Transverse colon (tissue), 4 donors: ENCODE results near the gene PLEKHG2. TPM values are rescaled to one million over a fixed set of nuclear protein-coding genes. Genes with fewer than 3 reads are reported as not detected.

Source experiments
- DNase-seq: peaks from one replicate; pipeline ENCODE4 v3.0.0-alpha.2; 2019
- H3K27ac ChIP-seq, 4 donors: fragments of 200-600 bp; sonication (generic); 2 replicates each; pipeline ENCODE4 v1.5.1; 2016 to 2018; ENCODE audit warnings: inconsistent platforms in 4 of 4
- H3K27me3 ChIP-seq: fragments of 200-600 bp; sonication (generic); 2 replicates; pipeline ENCODE4 v1.5.1; 2017; ENCODE audit warnings: inconsistent platforms
- H3K36me3 ChIP-seq, 4 donors: fragments of 200-600 bp; sonication (generic); 2 replicates each; pipeline ENCODE4 v1.5.1; 2017 to 2019; ENCODE audit warnings: inconsistent platforms in 4 of 4
- H3K4me1 ChIP-seq, 4 donors: fragments of 200-600 bp; sonication (generic); 2 replicates each; pipeline ENCODE4 v1.5.1; 2017 to 2020; ENCODE audit warnings: inconsistent platforms in 4 of 4
- H3K4me3 ChIP-seq, 4 donors: fragments of 200-600 bp; sonication (generic); 1 replicate in 1 of 4; 2 replicates in 3 of 4; pipeline versions ENCODE4 v1.5.1 to v1.6.1; 2017 to 2019; ENCODE audit warnings: inconsistent platforms in 4 of 4
- H3K9me3 ChIP-seq, 2 donors: fragments of 200-600 bp; sonication (generic); 2 replicates each; pipeline ENCODE4 v1.5.1; 2017 to 2019; ENCODE audit warnings: inconsistent platforms in 2 of 2
- EP300 ChIP-seq: sonication (generic); formaldehyde crosslinking; IDR thresholded peaks from one replicate; pipeline ENCODE4 v1.6.1; 2017; ENCODE audit warnings: antibody characterized with exemption, low read depth
- POLR2A ChIP-seq: fragments of 450-650 bp; IDR thresholded peaks from one replicate; pipeline ENCODE4 v1.6.1; 2016; ENCODE audit warnings: antibody characterized with exemption, mild to moderate bottlenecking, moderate library complexity
- POLR2AphosphoS5 ChIP-seq, 3 donors: sonication (generic); formaldehyde crosslinking; IDR thresholded peaks; one replicate each; pipeline ENCODE4 v1.6.1; 2016; ENCODE audit warnings: antibody characterized with exemption in 3 of 3
- WGBS, 2 donors: methylation state at CpG; one replicate each; pipeline ENCODE4 v1.1.5; 2018; ENCODE audit warnings: low coverage in 1 of 2; 5-methylcytosine and 5-hydroxymethylcytosine counted together
- in situ Hi-C, 4 donors: fragments of 200-750 bp; cut with MboI; loops; one replicate each; pipeline versions ENCODE4 v1.15.0 to v1.15.1; 2017; ENCODE audit warnings: low sequenced_read_pairs in 3 of 4, low pct_ligation_motif_present in 1 of 4, low pct_unique_long_range_greater_than_20kb in 1 of 4
- intact Hi-C: fragments of 100-400 bp; cut with DNase I; formaldehyde crosslinking; loops from one replicate; pipeline ENCODE4 v1.15.1; 2023; ENCODE audit warnings: low total_unique reads
- total RNA-seq, 4 donors: library from RNA; depleted of rRNA; stranded (reverse); fragments of >200 nt; gene quantifications; one replicate each; pipeline ENCODE4 v1.1.0, GENCODE V29; 2016
- TF ChIP-seq, protein P1 (sequence below), 5 experiments: fragments of 200-600 bp in 3 of 5; fragments of 450-650 bp in 2 of 5; sonication (generic) in 3 of 5; IDR thresholded peaks; 1 replicate in 2 of 5; 2 replicates in 3 of 5; pipeline ENCODE4 v1.5.1; 2016 to 2017; ENCODE audit warnings: antibody characterized with exemption in 5 of 5, inconsistent platforms in 3 of 5, mild to moderate bottlenecking in 2 of 5, moderate library complexity in 1 of 5

The PLEKHG2 gene
- total RNA-seq, 4 donors from 2014 or later: 6.1 to 27.7 (median 11.9) TPM

DNA sequence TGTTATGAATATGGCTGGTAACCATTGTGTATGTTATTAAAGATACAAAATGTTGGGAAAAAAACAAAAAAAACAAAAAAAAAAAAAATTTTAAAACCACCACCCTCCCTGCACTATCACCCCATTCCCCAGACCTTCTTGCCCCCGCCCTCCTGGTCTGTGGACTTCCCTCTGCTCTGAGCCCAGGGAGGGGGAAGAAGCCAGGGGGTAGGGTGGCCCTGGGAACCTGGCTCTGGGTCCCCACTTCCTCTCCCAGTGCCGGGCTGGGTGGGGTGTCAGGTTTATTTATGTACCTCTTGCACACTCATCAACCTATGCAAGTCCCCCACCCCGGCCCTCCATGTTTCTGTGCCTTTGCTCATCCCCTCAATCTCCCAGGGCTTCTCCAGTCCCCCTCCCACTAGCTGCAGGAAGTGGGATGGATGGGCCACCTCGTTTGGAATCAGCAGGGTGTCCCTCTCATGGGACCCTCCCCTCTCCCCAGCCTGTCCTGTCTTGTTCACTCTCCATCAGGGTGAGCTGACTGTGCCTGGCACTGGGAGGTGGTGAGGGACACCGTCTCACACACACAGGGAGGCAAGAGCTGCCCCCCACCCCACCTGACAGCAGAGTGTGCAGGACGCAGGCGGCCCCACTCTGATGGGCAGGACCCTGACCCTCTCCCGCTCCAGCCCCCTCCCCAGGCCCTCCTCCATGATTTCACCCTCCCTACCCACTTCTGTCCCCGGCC, 27.5 kb upstream of the PLEKHG2 start:
- 57 to 73% methylated on average over 3 to 9 of the region's 9 CpGs for WGBS, 2 donors

DNA sequence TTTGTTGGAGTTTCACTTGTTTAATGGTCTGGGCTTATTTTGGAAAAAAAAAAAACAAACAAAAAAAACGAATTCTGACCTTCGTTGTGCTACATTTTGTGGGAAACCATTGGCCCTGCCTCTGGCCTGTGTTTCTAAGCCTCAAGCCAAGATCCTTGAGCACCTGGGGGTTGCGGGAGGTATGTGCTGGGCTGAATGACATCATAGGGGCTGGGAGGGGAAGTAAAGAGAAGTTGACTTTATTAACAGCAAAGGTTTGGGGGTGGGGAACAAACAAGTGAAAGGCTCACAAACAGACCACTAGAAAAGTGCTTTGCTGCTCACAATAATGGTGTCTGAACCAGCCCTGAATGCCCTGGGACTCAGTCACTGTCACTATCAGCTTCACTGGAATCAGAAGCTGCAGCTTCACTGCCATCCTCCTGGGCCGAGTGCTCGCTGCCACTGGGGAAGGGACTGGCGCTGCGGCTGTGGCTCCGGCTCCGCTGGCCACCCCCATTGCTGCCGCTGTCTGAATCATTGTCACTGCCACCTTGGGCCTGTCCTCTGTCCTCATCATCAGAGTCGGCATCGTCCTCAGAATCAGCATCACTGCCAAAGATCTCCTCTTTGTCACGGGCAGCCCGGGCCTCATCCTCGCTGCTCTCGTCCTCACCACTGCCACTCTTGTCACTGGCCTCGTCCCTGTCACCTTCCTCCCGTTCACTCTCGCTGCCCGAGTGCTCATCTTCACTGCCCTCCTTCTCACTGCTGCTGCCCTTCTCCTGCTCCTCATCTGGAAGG, 26.6 kb upstream of the PLEKHG2 start:
- H3K4me1 ChIP-seq: peaks cover 5 to 11% (median 10%) of the 10 kb centered on the region in 4 donors
- in situ Hi-C loops: no loop called here
- WGBS, 2 donors: 69 to 81% methylated on average over 6 to 14 of the region's 20 CpGs
- H3K9me3 ChIP-seq: no peaks in the 10 kb centered on the region
- H3K27ac ChIP-seq: no peak overlapping the region
- no peak overlapping the region for H3K4me3 ChIP-seq
- H3K36me3 ChIP-seq: peaks cover 0 to 29% (median 9%) of the 10 kb centered on the region in 4 donors
- TF ChIP-seq POLR2AphosphoS5 (IDR thresholded peaks at IDR 0.05): no peak
- no peak for TF ChIP-seq POLR2A
- TF ChIP-seq, protein P1, sequence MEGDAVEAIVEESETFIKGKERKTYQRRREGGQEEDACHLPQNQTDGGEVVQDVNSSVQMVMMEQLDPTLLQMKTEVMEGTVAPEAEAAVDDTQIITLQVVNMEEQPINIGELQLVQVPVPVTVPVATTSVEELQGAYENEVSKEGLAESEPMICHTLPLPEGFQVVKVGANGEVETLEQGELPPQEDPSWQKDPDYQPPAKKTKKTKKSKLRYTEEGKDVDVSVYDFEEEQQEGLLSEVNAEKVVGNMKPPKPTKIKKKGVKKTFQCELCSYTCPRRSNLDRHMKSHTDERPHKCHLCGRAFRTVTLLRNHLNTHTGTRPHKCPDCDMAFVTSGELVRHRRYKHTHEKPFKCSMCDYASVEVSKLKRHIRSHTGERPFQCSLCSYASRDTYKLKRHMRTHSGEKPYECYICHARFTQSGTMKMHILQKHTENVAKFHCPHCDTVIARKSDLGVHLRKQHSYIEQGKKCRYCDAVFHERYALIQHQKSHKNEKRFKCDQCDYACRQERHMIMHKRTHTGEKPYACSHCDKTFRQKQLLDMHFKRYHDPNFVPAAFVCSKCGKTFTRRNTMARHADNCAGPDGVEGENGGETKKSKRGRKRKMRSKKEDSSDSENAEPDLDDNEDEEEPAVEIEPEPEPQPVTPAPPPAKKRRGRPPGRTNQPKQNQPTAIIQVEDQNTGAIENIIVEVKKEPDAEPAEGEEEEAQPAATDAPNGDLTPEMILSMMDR (IDR thresholded peaks at IDR 0.05): no peak
- no peak for TF ChIP-seq EP300
- DNase-seq: no peak
- intact Hi-C loops: no loop called here
- H3K27me3 ChIP-seq: no peaks in the 10 kb centered on the region

More for the DNA sequence above, 27.5 kb upstream of the PLEKHG2 start:
- Histone ChIP-seq H3K36me3 (peaks cover 0 to 38% (median 12%) of the 10 kb centered on the region in 4 donors), H3K4me1 (peaks cover 2 to 6% (median 5%) of the 10 kb centered on the region in 4 donors), H3K4me3 (no peak overlapping the region), H3K27me3 (no peaks in the 10 kb centered on the region), H3K9me3 (no peaks in the 10 kb centered on the region), H3K27ac (no peak overlapping the region)
- no peak for DNase-seq
- intact Hi-C loops (loop anchor here (5.0 kb wide), 1 partner anchor 1402 kb away; no protein-coding TSS in a partner anchor), in situ Hi-C loops (no loop called here)
- TF ChIP-seq POLR2AphosphoS5 (IDR thresholded peaks at IDR 0.05) (no peak), POLR2A (no peak)
- TF ChIP-seq, protein P1 (IDR thresholded peaks at IDR 0.05): no peak

DNA sequence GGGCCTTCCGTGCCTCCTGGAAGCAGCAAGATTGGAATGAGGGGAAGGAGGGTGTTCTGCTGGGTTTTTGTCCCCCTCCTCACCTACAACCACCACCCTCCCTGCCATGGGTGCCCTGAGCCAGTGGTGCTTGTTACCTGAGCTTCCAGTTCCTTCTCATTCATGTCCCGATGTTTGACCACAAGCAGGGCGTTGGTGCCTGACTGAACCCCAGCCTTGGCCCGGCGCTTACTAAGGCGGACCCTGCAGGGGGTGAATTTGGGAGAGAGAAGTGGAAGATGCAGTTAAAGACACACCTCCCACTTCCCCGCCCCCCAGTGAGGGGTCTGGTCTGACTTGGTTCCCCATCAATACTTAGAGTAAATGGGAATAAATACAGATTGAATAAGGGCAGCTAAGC, 25.9 kb upstream of the PLEKHG2 start:
- Histone ChIP-seq H3K4me1 (peaks cover 5 to 11% (median 10%) of the 10 kb centered on the region in 4 donors), H3K27me3 (no peaks in the 10 kb centered on the region), H3K9me3 (no peaks in the 10 kb centered on the region), H3K27ac (no peak overlapping the region), H3K4me3 (no peak overlapping the region), H3K36me3 (peaks cover 0 to 24% (median 5%) of the 10 kb centered on the region in 4 donors)
- 87% methylated on average over 7 of the region's 7 CpGs; no CpG with 5 or more reads in 1 of the 2 donors for WGBS, 2 donors
- TF ChIP-seq, protein P1 (IDR thresholded peaks at IDR 0.05): no peak
- TF ChIP-seq EP300 (no peak), POLR2AphosphoS5 (IDR thresholded peaks at IDR 0.05) (no peak), POLR2A (no peak)
- intact Hi-C loops (no loop called here), in situ Hi-C loops (no loop called here)
- no peak for DNase-seq

DNA sequence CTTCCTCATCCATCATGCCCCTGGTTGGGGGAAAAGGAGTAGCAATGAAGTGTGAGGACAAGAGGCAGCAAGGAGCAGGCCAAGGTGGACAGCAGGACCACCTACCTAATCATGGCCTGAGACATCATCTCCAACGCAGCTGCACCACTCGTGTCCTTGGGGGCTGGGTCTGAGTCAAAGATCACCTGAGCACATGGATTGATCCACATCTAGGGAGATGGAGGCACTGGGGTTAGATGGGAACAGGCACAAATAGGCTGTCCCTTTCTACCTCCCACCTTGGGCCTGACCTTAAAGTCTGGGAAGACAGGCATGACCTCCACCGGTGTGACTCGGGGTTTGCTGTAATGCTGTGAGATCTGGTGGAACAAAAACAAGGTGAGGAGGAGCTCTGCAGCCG, 23.8 kb upstream of the PLEKHG2 start:
- intact Hi-C loops: no loop called here
- 88 to 93% methylated on average over 3 to 5 of the region's 5 CpGs for WGBS, 2 donors
- TF ChIP-seq, protein P1 (IDR thresholded peaks at IDR 0.05): no peak
- no peak for TF ChIP-seq POLR2A
- no peak for TF ChIP-seq EP300
- TF ChIP-seq POLR2AphosphoS5 (IDR thresholded peaks at IDR 0.05): no peak
- Histone ChIP-seq H3K27me3 (no peaks in the 10 kb centered on the region), H3K27ac (no peak overlapping the region), H3K36me3 (peaks cover 0 to 13% (median 6%) of the 10 kb centered on the region in 4 donors), H3K4me1 (peaks cover 5 to 23% (median 20%) of the 10 kb centered on the region in 4 donors), H3K4me3 (no peak overlapping the region), H3K9me3 (no peaks in the 10 kb centered on the region)
- in situ Hi-C loops: no loop called here
- DNase-seq: no peak
